HFFc6 (cell line): Measurements from ENCODE around the gene MCC. TPM values are rescaled to one million over a fixed set of nuclear protein-coding genes. Genes with fewer than 3 reads are reported as not detected.

Source experiments
- DNase-seq: peaks from one replicate; pipeline ENCODE4 v3.0.0-alpha.2; 2018
- H3K27ac Mint-ChIP-seq: 2 replicates; pipeline ENCODE4 v1.8.0; 2020; ENCODE audit warnings: mild to moderate bottlenecking, mixed read lengths
- H3K27me3 Mint-ChIP-seq: 2 replicates; pipeline ENCODE4 v1.8.0; 2021; ENCODE audit warnings: mild to moderate bottlenecking, moderate library complexity, mixed read lengths; ENCODE audit not compliant: insufficient read depth
- H3K36me3 Mint-ChIP-seq: 2 replicates; pipeline ENCODE4 v1.8.0; 2021; ENCODE audit warnings: low read depth, mixed read lengths
- H3K4me1 Mint-ChIP-seq: 2 replicates; pipeline ENCODE4 v1.8.0; 2020; ENCODE audit warnings: low read depth, mixed read lengths
- H3K4me3 Mint-ChIP-seq: 2 replicates; pipeline ENCODE4 v1.8.0; 2020; ENCODE audit warnings: mild to moderate bottlenecking, moderate library complexity, mixed read lengths
- H3K9me3 Mint-ChIP-seq: 2 replicates; pipeline ENCODE4 v1.8.0; 2020; ENCODE audit warnings: mild to moderate bottlenecking, mixed read lengths
- CTCF ChIP-seq: fragments of 200-600 bp; sonication (generic); IDR thresholded peaks from 2 replicates; pipeline ENCODE4 v1.5.0; 2021; ENCODE audit warnings: antibody characterized with exemption, mild to moderate bottlenecking
- total RNA-seq, 6 experiments: library from RNA; stranded (reverse); fragmentation: NEBNext Ultra II Directional; extraction: Animal tissue kit (Norgen Biotek cat#: 25700); gene quantifications; 2 replicates in 1 of 6; 3 replicates in 5 of 6; pipeline ENCODE4 v1.2.3, GENCODE V29; 2021

The MCC gene
- total RNA-seq, 6 experiments from 2014 or later, result 2.5 to 4.9 (median 3.0) TPM

GRCh38 chr5:113226116-113226736 lies 262.0 kb downstream of the MCC start:
- no peaks in the 10 kb centered on the region for H3K36me3 Mint-ChIP-seq
- no peaks in the 10 kb centered on the region; the same call in none of the 2 replicates for H3K27me3 Mint-ChIP-seq
- no peak overlapping the region for H3K27ac Mint-ChIP-seq
- H3K9me3 Mint-ChIP-seq, result no peaks in the 10 kb centered on the region
- no peak for TF ChIP-seq CTCF
- no peak for DNase-seq
- peaks cover 12% of the 10 kb centered on the region for H3K4me1 Mint-ChIP-seq
- no peak overlapping the region for H3K4me3 Mint-ChIP-seq

- Mint-ChIP-seq H3K27ac (no peak overlapping the region), H3K4me3 (no peak overlapping the region), H3K36me3 (no peaks in the 10 kb centered on the region), H3K9me3 (no peaks in the 10 kb centered on the region), H3K27me3 (no peaks in the 10 kb centered on the region; the same call in none of the 2 replicates), H3K4me1 (0 out of 2 replicates have a peak, but pooled peaks cover 6% of the 10 kb centered on the region)
- DNase-seq, result no peak
- TF ChIP-seq CTCF, result no peak
These were observed 263.0 kb downstream of the MCC start for GRCh38 chr5:113225259-113225658.

GRCh38 chr5:113224605-113225065 lies 263.6 kb downstream of the MCC start:
- TF ChIP-seq CTCF, result no peak
- Mint-ChIP-seq H3K4me1 (0 out of 2 replicates have a peak, but pooled peaks cover 6% of the 10 kb centered on the region), H3K27ac (no peak overlapping the region), H3K36me3 (no peaks in the 10 kb centered on the region), H3K27me3 (no peaks in the 10 kb centered on the region; the same call in none of the 2 replicates), H3K4me3 (no peak overlapping the region), H3K9me3 (no peaks in the 10 kb centered on the region)
- no peak for DNase-seq

DNA sequence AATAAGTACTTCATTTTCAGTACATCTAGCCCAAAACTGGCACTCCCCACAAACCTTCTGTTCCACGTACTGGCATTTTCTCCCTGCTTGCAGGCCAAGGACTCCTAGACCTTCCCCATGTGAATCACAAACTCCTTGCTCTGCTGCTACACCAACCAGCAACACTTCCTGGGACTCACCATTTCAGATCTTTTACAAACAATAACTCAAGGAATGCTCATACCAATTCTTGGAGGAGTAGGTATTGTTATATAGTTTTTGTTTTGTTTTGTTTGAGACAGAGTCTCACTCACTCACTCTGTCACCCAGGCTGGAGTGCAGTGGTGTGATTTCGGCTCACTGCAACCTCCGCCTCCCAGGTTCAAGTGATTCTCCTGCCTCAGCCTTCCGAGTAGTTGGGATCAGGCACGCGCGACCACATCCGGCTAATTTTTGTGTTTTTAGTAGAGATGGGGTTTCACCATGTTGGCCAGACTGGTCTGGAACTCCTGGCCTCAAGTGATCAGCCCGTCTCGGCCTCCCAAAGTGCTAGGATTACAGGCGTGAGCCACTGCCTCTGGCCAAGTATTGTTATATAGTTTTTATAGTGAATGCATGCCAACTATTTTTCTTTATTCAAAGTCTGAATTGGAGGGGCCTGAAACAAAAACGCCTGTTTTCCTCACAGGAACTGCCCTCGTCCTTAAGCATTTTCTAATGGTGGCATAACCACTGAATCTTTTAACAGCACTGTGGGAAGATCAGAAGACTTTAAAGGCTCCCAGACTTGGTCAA lies 264.2 kb downstream of the MCC start:
- Mint-ChIP-seq H3K4me3 (no peak overlapping the region), H3K27ac (no peak overlapping the region), H3K9me3 (no peaks in the 10 kb centered on the region), H3K4me1 (0 out of 2 replicates have a peak, but pooled peaks cover 6% of the 10 kb centered on the region), H3K27me3 (no peaks in the 10 kb centered on the region; the same call in none of the 2 replicates), H3K36me3 (no peaks in the 10 kb centered on the region)
- no peak for DNase-seq
- no peak for TF ChIP-seq CTCF

DNA sequence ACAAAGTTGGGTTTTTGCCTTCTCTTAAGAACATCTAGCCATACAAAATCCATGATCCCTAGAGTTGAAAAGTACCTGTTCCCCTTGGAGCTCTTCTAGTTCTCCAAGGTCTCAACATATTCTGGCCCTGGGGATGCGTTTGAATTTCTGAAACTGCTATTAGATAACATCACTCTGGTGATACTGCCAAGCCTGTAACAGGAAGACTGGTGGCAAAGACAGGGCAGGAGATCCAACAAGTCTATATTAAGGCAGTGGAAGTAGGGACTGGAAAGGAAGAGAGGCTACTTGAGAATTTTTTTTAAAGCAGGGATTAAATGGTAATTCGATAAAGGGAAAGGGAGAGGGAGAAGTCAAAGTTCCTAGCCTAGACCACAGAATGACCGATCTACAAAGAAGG lies 264.9 kb downstream of the MCC start:
- H3K27me3 Mint-ChIP-seq, result no peaks in the 10 kb centered on the region; the same call in none of the 2 replicates

More for the DNA sequence above, 264.9 kb downstream of the MCC start:
- Mint-ChIP-seq H3K4me3 (no peak overlapping the region), H3K36me3 (no peaks in the 10 kb centered on the region), H3K4me1 (0 out of 2 replicates have a peak, but pooled peaks cover 6% of the 10 kb centered on the region), H3K27ac (no peak overlapping the region), H3K9me3 (no peaks in the 10 kb centered on the region)
- DNase-seq, result no peak
- no peak for TF ChIP-seq CTCF
